ENCODE data around the gene AP2S1. TPM values are rescaled to one million over a fixed set of nuclear protein-coding genes. Genes with fewer than 3 reads are reported as not detected.

Gene AP2S1
- total RNA-seq, 1 experiment from 2014 or later = 241 TPM

DNA sequence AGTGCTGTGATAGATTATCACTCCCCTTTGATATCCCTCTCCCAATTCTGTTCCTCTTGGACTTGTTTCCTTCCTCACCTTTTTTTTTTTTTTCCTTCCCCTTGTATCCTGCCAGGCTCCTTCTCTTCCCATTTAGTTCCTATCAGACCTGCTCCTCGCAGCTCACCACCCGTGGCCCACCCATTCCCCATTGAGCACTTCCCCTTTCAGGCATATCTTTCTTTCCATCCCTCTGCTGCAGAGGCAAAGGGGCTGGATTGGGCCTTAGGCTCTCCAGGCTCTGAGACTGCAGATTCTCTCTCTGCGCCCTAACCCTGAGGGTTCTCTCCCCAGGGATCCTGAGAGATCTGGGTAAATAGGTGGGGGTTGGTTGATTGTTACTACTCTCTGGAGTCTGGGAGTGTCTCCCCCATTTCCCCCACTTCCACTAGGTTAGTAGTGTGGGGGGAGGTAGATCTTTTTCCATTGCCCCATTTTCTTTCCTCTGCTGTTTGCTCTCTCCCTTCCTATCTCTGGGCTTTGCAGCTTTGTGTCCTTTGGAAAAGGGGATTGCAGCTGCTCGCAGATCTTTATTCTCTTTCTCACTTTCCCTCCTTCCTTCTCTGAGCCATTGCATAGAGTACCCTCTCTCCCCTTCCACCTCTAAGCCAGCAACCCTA lies 12.5 kb upstream of the AP2S1 start:
- ChIA-PET POLR2A (ENCODE audit: low non-redundant PET) (interaction anchor here (0.6 kb wide), 1 partner anchor 413 kb away, joined by 4 read pairs; no protein-coding TSS in a partner anchor), CTCF (no interaction called here)
- Histone ChIP-seq H3K4me1 (ENCODE audit: insufficient read depth, low read length, poor library complexity, severe bottlenecking) (peaks cover 42% of the 10 kb centered on the region), H3K9me3 (ENCODE audit: low read depth, low read length, poor library complexity, severe bottlenecking) (no peaks in the 10 kb centered on the region), H3K27me3 (replicated peaks; ENCODE audit: insufficient read depth, low read depth, low read length, poor library complexity) (no peaks in the 10 kb centered on the region), H3K4me3 (ENCODE audit: low read depth, low read length, poor library complexity, severe bottlenecking) (peak overlapping the region; percentile 88), H3K36me3 (ENCODE audit: insufficient read depth, low read length, poor library complexity, severe bottlenecking) (peaks cover 3% of the 10 kb centered on the region), H3K27ac (ENCODE audit: low read depth, low read length, poor library complexity, severe bottlenecking) (peak overlapping the region; percentile 100)
- intact Hi-C loops (cut with micrococcal nuclease; ENCODE audit: unreplicated experiment) = no loop called here
- TF ChIP-seq EZH2 (IDR thresholded peaks at IDR 0.05; ENCODE audit: borderline replicate concordance, low read depth, low read length, poor library complexity, severe bottlenecking) = no peak
- TF ChIP-seq, protein P1, sequence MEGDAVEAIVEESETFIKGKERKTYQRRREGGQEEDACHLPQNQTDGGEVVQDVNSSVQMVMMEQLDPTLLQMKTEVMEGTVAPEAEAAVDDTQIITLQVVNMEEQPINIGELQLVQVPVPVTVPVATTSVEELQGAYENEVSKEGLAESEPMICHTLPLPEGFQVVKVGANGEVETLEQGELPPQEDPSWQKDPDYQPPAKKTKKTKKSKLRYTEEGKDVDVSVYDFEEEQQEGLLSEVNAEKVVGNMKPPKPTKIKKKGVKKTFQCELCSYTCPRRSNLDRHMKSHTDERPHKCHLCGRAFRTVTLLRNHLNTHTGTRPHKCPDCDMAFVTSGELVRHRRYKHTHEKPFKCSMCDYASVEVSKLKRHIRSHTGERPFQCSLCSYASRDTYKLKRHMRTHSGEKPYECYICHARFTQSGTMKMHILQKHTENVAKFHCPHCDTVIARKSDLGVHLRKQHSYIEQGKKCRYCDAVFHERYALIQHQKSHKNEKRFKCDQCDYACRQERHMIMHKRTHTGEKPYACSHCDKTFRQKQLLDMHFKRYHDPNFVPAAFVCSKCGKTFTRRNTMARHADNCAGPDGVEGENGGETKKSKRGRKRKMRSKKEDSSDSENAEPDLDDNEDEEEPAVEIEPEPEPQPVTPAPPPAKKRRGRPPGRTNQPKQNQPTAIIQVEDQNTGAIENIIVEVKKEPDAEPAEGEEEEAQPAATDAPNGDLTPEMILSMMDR (conservative IDR thresholded peaks at IDR 0.05; ENCODE audit: low read depth, low read length) = no peak
- BruUV-seq (replicated peaks) = no TSS peak
- DNase-seq (ENCODE audit: low spot score) = no peak

DNA sequence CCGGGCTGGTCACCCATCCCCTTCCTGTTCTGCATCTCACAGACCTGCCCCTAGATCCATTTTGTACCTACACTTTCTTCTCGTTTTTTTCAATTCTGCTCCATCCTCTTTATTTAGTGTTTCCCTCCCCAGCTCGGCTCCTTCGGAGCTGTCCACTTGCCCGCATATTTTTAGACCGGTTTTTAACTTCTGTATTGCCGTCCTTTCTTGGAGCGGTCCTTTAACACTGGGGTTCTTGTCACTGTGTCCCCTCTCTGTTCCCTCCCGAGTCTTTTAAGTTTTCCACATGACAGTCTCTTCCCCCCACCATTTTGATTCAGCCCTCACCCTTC lies 11.8 kb upstream of the AP2S1 start:
- peaks cover 41% of the 10 kb centered on the region for H3K4me1 ChIP-seq (ENCODE audit: insufficient read depth, low read length, poor library complexity, severe bottlenecking)
- H3K9me3 ChIP-seq (ENCODE audit: low read depth, low read length, poor library complexity, severe bottlenecking) = no peaks in the 10 kb centered on the region
- BruUV-seq (replicated peaks) = no TSS peak
- DNase-seq (ENCODE audit: low spot score) = no peak
- intact Hi-C loops (cut with micrococcal nuclease; ENCODE audit: unreplicated experiment) = no loop called here
- no peaks in the 10 kb centered on the region for H3K27me3 ChIP-seq (replicated peaks; ENCODE audit: insufficient read depth, low read depth, low read length, poor library complexity)
- H3K4me3 ChIP-seq (ENCODE audit: low read depth, low read length, poor library complexity, severe bottlenecking) = peak overlapping the region; percentile 88
- peak overlapping the region; percentile 100 for H3K27ac ChIP-seq (ENCODE audit: low read depth, low read length, poor library complexity, severe bottlenecking)
- ChIA-PET CTCF (no interaction called here), POLR2A (ENCODE audit: low non-redundant PET) (no interaction called here)
- TF ChIP-seq, protein P1 (conservative IDR thresholded peaks at IDR 0.05; ENCODE audit: low read depth, low read length) = no peak
- H3K36me3 ChIP-seq (ENCODE audit: insufficient read depth, low read length, poor library complexity, severe bottlenecking) = peaks cover 3% of the 10 kb centered on the region

- no TSS peak for BruUV-seq (replicated peaks)
- intact Hi-C loops (cut with micrococcal nuclease; ENCODE audit: unreplicated experiment) = no loop called here
- TF ChIP-seq, protein P1 (conservative IDR thresholded peaks at IDR 0.05; ENCODE audit: low read depth, low read length) = no peak
- TF ChIP-seq EZH2 (IDR thresholded peaks at IDR 0.05; ENCODE audit: borderline replicate concordance, low read depth, low read length, poor library complexity, severe bottlenecking) = no peak
- ChIA-PET CTCF (no interaction called here), POLR2A (ENCODE audit: low non-redundant PET) (no interaction called here)
- peak overlapping the region; percentile 100 for H3K27ac ChIP-seq (ENCODE audit: low read depth, low read length, poor library complexity, severe bottlenecking)
- peak overlapping the region; percentile 88 for H3K4me3 ChIP-seq (ENCODE audit: low read depth, low read length, poor library complexity, severe bottlenecking)
- no peaks in the 10 kb centered on the region for H3K27me3 ChIP-seq (replicated peaks; ENCODE audit: insufficient read depth, low read depth, low read length, poor library complexity)
- H3K36me3 ChIP-seq (ENCODE audit: insufficient read depth, low read length, poor library complexity, severe bottlenecking) = peaks cover 3% of the 10 kb centered on the region
- DNase-seq (ENCODE audit: low spot score) = peak; percentile 28
- H3K9me3 ChIP-seq (ENCODE audit: low read depth, low read length, poor library complexity, severe bottlenecking) = no peaks in the 10 kb centered on the region
- peaks cover 36% of the 10 kb centered on the region for H3K4me1 ChIP-seq (ENCODE audit: insufficient read depth, low read length, poor library complexity, severe bottlenecking)
These were observed 11.3 kb upstream of the AP2S1 start for GRCh38 chr19:46861691-46862502.
